ENCODE results near the gene GTF2F2.

- peak; percentile 28 to 84 (median 76) for TF ChIP-seq CTCF (IDR thresholded peaks at IDR 0.05)
- no peak for TF ChIP-seq POLR2A (IDR thresholded peaks at IDR 0.05)
- TF ChIP-seq POLR2AphosphoS5 (IDR thresholded peaks at IDR 0.05) = peak; percentile 53
These were observed 160.7 kb downstream of the GTF2F2 start for GRCh38 chr13:45280751-45281634.
